IPS-20b (cell line): ENCODE results near the gene DSCAM.

Experiments
- H3K27ac ChIP-seq: one replicate; pipeline ENCODE4 v1.5.1; 2013; ENCODE audit warnings: low read length
- H3K27me3 ChIP-seq: 2 replicates; pipeline ENCODE4 v1.6.1; 2013; ENCODE audit warnings: mild to moderate bottlenecking, low read length, inconsistent platforms; ENCODE audit not compliant: insufficient read depth
- H3K36me3 ChIP-seq: 2 replicates; pipeline ENCODE4 v1.6.1; 2013; ENCODE audit warnings: low read depth, mild to moderate bottlenecking, inconsistent platforms, low read length, moderate library complexity; ENCODE audit not compliant: insufficient read depth
- H3K4me1 ChIP-seq: 2 replicates; pipeline ENCODE4 v1.6.1; 2013; ENCODE audit warnings: mild to moderate bottlenecking, control low read depth, inconsistent platforms, low read length, moderate library complexity; ENCODE audit not compliant: insufficient read depth
- H3K4me3 ChIP-seq: 2 replicates; pipeline ENCODE4 v1.5.1; 2013; ENCODE audit warnings: mild to moderate bottlenecking, low read length, inconsistent platforms
- H3K9ac ChIP-seq: 2 replicates; pipeline ENCODE4 v1.6.1; 2013; ENCODE audit warnings: low read depth, mild to moderate bottlenecking, inconsistent platforms, low read length, moderate library complexity
- H3K9me3 ChIP-seq: 2 replicates; pipeline ENCODE4 v1.6.1; 2013; ENCODE audit warnings: mild to moderate bottlenecking, low read depth, low read length, inconsistent platforms; ENCODE audit not compliant: insufficient read depth

Gene DSCAM

GRCh38 chr21:40760821-40761220, 86.1 kb downstream of the DSCAM start:
- Histone ChIP-seq H3K27me3 (no peaks in the 10 kb centered on the region), H3K9ac (no peak overlapping the region), H3K9me3 (no peaks in the 10 kb centered on the region), H3K4me3 (no peak overlapping the region), H3K36me3 (no peaks in the 10 kb centered on the region), H3K4me1 (no peaks in the 10 kb centered on the region), H3K27ac (no peak overlapping the region)

- Histone ChIP-seq H3K9me3 (no peaks in the 10 kb centered on the region), H3K27me3 (no peaks in the 10 kb centered on the region), H3K27ac (no peak overlapping the region), H3K4me1 (no peaks in the 10 kb centered on the region), H3K9ac (no peak overlapping the region), H3K36me3 (no peaks in the 10 kb centered on the region), H3K4me3 (no peak overlapping the region)
Observed at GRCh38 chr21:40759061-40759460, 87.9 kb downstream of the DSCAM start.

- H3K9ac ChIP-seq = no peak overlapping the region
- H3K4me1 ChIP-seq = peaks cover 2% of the 10 kb centered on the region; the same call in 1 of the 2 replicates
- no peak overlapping the region for H3K27ac ChIP-seq
- no peaks in the 10 kb centered on the region for H3K27me3 ChIP-seq
- H3K9me3 ChIP-seq = no peaks in the 10 kb centered on the region
- H3K4me3 ChIP-seq = no peak overlapping the region
- no peaks in the 10 kb centered on the region for H3K36me3 ChIP-seq
Observed at GRCh38 chr21:40757366-40757765, 89.6 kb downstream of the DSCAM start.

GRCh38 chr21:40754466-40754865, 92.5 kb downstream of the DSCAM start:
- no peaks in the 10 kb centered on the region for H3K27me3 ChIP-seq
- no peak overlapping the region for H3K9ac ChIP-seq
- peaks cover 18% of the 10 kb centered on the region for H3K4me1 ChIP-seq
- no peaks in the 10 kb centered on the region for H3K9me3 ChIP-seq
- no peak overlapping the region for H3K4me3 ChIP-seq
- no peaks in the 10 kb centered on the region for H3K36me3 ChIP-seq
- H3K27ac ChIP-seq = no peak overlapping the region

- H3K4me3 ChIP-seq = no peak overlapping the region
- no peak overlapping the region for H3K9ac ChIP-seq
- H3K36me3 ChIP-seq = no peaks in the 10 kb centered on the region
- no peaks in the 10 kb centered on the region for H3K27me3 ChIP-seq
- no peak overlapping the region for H3K27ac ChIP-seq
- H3K9me3 ChIP-seq = no peaks in the 10 kb centered on the region
- peaks cover 18% of the 10 kb centered on the region for H3K4me1 ChIP-seq
Observed at GRCh38 chr21:40753756-40754155, 93.2 kb downstream of the DSCAM start.

- Histone ChIP-seq H3K27ac (no peak overlapping the region), H3K27me3 (no peaks in the 10 kb centered on the region), H3K4me3 (no peak overlapping the region), H3K9ac (no peak overlapping the region), H3K9me3 (no peaks in the 10 kb centered on the region), H3K4me1 (peaks cover 18% of the 10 kb centered on the region), H3K36me3 (no peaks in the 10 kb centered on the region)
Observed at GRCh38 chr21:40752125-40752524, 94.8 kb downstream of the DSCAM start.

GRCh38 chr21:40751221-40751620, 95.7 kb downstream of the DSCAM start:
- H3K27ac ChIP-seq = no peak overlapping the region
- H3K4me3 ChIP-seq = no peak overlapping the region
- H3K36me3 ChIP-seq = no peaks in the 10 kb centered on the region
- peaks cover 18% of the 10 kb centered on the region for H3K4me1 ChIP-seq
- no peaks in the 10 kb centered on the region for H3K9me3 ChIP-seq
- no peak overlapping the region for H3K9ac ChIP-seq
- H3K27me3 ChIP-seq = no peaks in the 10 kb centered on the region

GRCh38 chr21:40736145-40736544, 110.8 kb downstream of the DSCAM start:
- H3K27ac ChIP-seq = no peak overlapping the region
- no peaks in the 10 kb centered on the region for H3K9me3 ChIP-seq
- no peaks in the 10 kb centered on the region for H3K27me3 ChIP-seq
- H3K36me3 ChIP-seq = no peaks in the 10 kb centered on the region
- no peak overlapping the region for H3K9ac ChIP-seq
- no peak overlapping the region for H3K4me3 ChIP-seq
- H3K4me1 ChIP-seq = no peaks in the 10 kb centered on the region

- Histone ChIP-seq H3K9ac (no peak overlapping the region), H3K27me3 (no peaks in the 10 kb centered on the region)
Observed at GRCh38 chr21:40733024-40733397, 113.9 kb downstream of the DSCAM start.

GRCh38 chr21:40732253-40733023, 114.5 kb downstream of the DSCAM start:
- H3K9me3 ChIP-seq = no peaks in the 10 kb centered on the region
- H3K36me3 ChIP-seq = no peaks in the 10 kb centered on the region
- no peak overlapping the region for H3K9ac ChIP-seq
- H3K4me3 ChIP-seq = no peak overlapping the region
- no peaks in the 10 kb centered on the region for H3K4me1 ChIP-seq
- H3K27ac ChIP-seq = no peak overlapping the region
- no peaks in the 10 kb centered on the region for H3K27me3 ChIP-seq

More at GRCh38 chr21:40733024-40733397, 113.9 kb downstream of the DSCAM start:
- no peaks in the 10 kb centered on the region for H3K4me1 ChIP-seq
- H3K9me3 ChIP-seq = no peaks in the 10 kb centered on the region
- H3K27ac ChIP-seq = no peak overlapping the region
- no peaks in the 10 kb centered on the region for H3K36me3 ChIP-seq
- H3K4me3 ChIP-seq = no peak overlapping the region

GRCh38 chr21:40731206-40731605, 115.8 kb downstream of the DSCAM start:
- no peaks in the 10 kb centered on the region for H3K9me3 ChIP-seq
- no peaks in the 10 kb centered on the region for H3K4me1 ChIP-seq
- H3K4me3 ChIP-seq = no peak overlapping the region
- no peak overlapping the region for H3K27ac ChIP-seq
- no peak overlapping the region for H3K9ac ChIP-seq
- H3K27me3 ChIP-seq = no peaks in the 10 kb centered on the region
- no peaks in the 10 kb centered on the region for H3K36me3 ChIP-seq

GRCh38 chr21:40730426-40730800, 116.5 kb downstream of the DSCAM start:
- H3K27ac ChIP-seq = no peak overlapping the region
- no peak overlapping the region for H3K9ac ChIP-seq
- H3K27me3 ChIP-seq = no peaks in the 10 kb centered on the region
- no peaks in the 10 kb centered on the region for H3K9me3 ChIP-seq
- no peaks in the 10 kb centered on the region for H3K4me1 ChIP-seq
- H3K36me3 ChIP-seq = no peaks in the 10 kb centered on the region
- no peak overlapping the region for H3K4me3 ChIP-seq
